GM12892 (cell line): ENCODE measurements around the gene TENT5A.

Experiments used
- POLR2AphosphoS5 ChIP-seq: IDR thresholded peaks from 2 replicates; pipeline ENCODE4 v1.6.1; 2011; ENCODE audit warnings: low read depth, low read length, control low read depth
- TAF1 ChIP-seq: IDR thresholded peaks from 2 replicates; pipeline ENCODE4 v1.6.1; 2011; ENCODE audit warnings: low read depth, mild to moderate bottlenecking, control low read depth, low read length, borderline replicate concordance

DNA sequence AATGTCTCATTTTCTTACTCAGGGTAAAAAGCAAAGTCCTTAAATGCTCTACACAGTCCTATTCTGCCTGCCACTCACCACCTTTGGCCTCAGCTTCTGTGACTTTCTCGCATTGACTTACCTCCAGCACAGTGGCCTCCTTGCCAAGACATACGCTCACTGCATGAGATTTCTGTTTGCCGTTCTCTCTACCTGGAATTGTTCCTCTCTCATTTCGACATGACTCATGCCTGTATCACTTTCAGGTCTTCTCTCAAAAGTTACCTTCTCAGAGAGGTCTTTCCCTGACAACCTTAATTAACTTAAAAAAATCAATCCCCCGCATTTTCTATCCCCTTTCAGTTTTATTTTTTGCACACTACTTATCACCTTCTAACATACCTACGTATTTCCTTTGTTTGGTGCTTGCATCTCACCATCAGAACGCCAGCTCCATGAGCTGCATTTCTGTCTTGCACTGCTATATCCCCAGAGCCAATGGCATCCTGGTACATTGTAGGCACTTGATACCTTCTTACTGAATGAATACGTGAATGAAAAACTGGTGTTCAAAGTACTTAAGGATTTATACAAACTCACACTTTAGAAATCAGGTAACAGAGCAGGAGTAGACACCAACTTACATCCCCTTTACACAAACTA is 24.5 kb downstream of the TENT5A start:
- TF ChIP-seq POLR2AphosphoS5 (no peak), TAF1 (no peak)
